ENCODE measurements around the gene PAN2.
"Not testable (repeated sequence)": the region's sequence is repeated elsewhere in the genome, so short reads cannot be mapped to it uniquely, and the experiment has no call there.

GRCh38 chr12:56342290-56342689 is 8.5 kb upstream of the PAN2 start:
- TF ChIP-seq, protein P1, sequence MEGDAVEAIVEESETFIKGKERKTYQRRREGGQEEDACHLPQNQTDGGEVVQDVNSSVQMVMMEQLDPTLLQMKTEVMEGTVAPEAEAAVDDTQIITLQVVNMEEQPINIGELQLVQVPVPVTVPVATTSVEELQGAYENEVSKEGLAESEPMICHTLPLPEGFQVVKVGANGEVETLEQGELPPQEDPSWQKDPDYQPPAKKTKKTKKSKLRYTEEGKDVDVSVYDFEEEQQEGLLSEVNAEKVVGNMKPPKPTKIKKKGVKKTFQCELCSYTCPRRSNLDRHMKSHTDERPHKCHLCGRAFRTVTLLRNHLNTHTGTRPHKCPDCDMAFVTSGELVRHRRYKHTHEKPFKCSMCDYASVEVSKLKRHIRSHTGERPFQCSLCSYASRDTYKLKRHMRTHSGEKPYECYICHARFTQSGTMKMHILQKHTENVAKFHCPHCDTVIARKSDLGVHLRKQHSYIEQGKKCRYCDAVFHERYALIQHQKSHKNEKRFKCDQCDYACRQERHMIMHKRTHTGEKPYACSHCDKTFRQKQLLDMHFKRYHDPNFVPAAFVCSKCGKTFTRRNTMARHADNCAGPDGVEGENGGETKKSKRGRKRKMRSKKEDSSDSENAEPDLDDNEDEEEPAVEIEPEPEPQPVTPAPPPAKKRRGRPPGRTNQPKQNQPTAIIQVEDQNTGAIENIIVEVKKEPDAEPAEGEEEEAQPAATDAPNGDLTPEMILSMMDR (IDR thresholded peaks at IDR 0.05), result not testable (repeated sequence)
- not testable (repeated sequence) for TF ChIP-seq POLR2A (IDR thresholded peaks at IDR 0.05); EP300 (IDR thresholded peaks at IDR 0.05; ENCODE audit: low read depth); POLR2AphosphoS5 (IDR thresholded peaks at IDR 0.05)
